ENCODE data around the gene DDX49.

- TF ChIP-seq, protein P1, sequence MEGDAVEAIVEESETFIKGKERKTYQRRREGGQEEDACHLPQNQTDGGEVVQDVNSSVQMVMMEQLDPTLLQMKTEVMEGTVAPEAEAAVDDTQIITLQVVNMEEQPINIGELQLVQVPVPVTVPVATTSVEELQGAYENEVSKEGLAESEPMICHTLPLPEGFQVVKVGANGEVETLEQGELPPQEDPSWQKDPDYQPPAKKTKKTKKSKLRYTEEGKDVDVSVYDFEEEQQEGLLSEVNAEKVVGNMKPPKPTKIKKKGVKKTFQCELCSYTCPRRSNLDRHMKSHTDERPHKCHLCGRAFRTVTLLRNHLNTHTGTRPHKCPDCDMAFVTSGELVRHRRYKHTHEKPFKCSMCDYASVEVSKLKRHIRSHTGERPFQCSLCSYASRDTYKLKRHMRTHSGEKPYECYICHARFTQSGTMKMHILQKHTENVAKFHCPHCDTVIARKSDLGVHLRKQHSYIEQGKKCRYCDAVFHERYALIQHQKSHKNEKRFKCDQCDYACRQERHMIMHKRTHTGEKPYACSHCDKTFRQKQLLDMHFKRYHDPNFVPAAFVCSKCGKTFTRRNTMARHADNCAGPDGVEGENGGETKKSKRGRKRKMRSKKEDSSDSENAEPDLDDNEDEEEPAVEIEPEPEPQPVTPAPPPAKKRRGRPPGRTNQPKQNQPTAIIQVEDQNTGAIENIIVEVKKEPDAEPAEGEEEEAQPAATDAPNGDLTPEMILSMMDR (conservative IDR thresholded peaks at IDR 0.05; ENCODE audit: low read depth, low read length) = no peak
- TF ChIP-seq POLR2A (IDR thresholded peaks at IDR 0.05; ENCODE audit: low read depth, low read length) = no peak
- TF ChIP-seq, protein P2, sequence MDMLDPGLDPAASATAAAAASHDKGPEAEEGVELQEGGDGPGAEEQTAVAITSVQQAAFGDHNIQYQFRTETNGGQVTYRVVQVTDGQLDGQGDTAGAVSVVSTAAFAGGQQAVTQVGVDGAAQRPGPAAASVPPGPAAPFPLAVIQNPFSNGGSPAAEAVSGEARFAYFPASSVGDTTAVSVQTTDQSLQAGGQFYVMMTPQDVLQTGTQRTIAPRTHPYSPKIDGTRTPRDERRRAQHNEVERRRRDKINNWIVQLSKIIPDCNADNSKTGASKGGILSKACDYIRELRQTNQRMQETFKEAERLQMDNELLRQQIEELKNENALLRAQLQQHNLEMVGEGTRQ (IDR thresholded peaks at IDR 0.05; ENCODE audit: low read depth, low read length) = no peak
- TF ChIP-seq MXI1 (IDR thresholded peaks at IDR 0.05; ENCODE audit: borderline replicate concordance, low read depth, low read length) = no peak
- no peak for TF ChIP-seq RCOR1 (IDR thresholded peaks at IDR 0.05; ENCODE audit: insufficient replicate concordance, low read length)
- no peak for TF ChIP-seq RAD21 (IDR thresholded peaks at IDR 0.05; ENCODE audit: low read length)
- TF ChIP-seq BHLHE40 (IDR thresholded peaks at IDR 0.05; ENCODE audit: low read depth, low read length) = no peak
- TF ChIP-seq CHD1 (IDR thresholded peaks at IDR 0.05; ENCODE audit: low read depth, low read length) = no peak
- TF ChIP-seq SMC3 (IDR thresholded peaks at IDR 0.05; ENCODE audit: low read depth, low read length) = no peak
- no peak for TF ChIP-seq RFX5 (IDR thresholded peaks at IDR 0.05; ENCODE audit: low read depth, low read length)
- TF ChIP-seq MAFK (IDR thresholded peaks at IDR 0.05; ENCODE audit: low read depth, low read length) = no peak
- TF ChIP-seq FOS (IDR thresholded peaks at IDR 0.05; ENCODE audit: low read depth, low read length) = no peak
- TF ChIP-seq MAZ (IDR thresholded peaks at IDR 0.05; ENCODE audit: borderline replicate concordance, low read depth, low read length) = no peak
Measured at GRCh38 chr19:18870531-18871172, 48.9 kb upstream of the DDX49 start.
